H1 (cell line): ENCODE measurements around the gene MYOG. TPM values are rescaled to one million over a fixed set of nuclear protein-coding genes. Genes with fewer than 3 reads are reported as not detected.

Experiments used
- CBX8 ChIP-seq: fragments of 300-800, 300-1000 bp; sonication (generic); IDR thresholded peaks from 2 replicates; pipeline ENCODE4 v1.7.1; 2016; ENCODE audit warnings: low read depth, low read length, borderline replicate concordance
- RAD21 ChIP-seq, 2 experiments: IDR thresholded peaks in 1 of 2; conservative IDR thresholded peaks in 1 of 2; 2 replicates each; pipeline ENCODE4 v1.6.1; 2011; ENCODE audit warnings: low read depth in 2 of 2, low read length in 2 of 2, improper control_type of control experiment in 1 of 2, inconsistent platforms in 1 of 2, mild to moderate bottlenecking in 1 of 2, moderate library complexity in 1 of 2
- TCF12 ChIP-seq: IDR thresholded peaks from 2 replicates; pipeline ENCODE4 v1.6.1; 2011; ENCODE audit warnings: low read depth, mild to moderate bottlenecking, low read length
- TEAD4 ChIP-seq: IDR thresholded peaks from 2 replicates; pipeline ENCODE4 v1.6.1; 2012; ENCODE audit warnings: low read depth, low read length, inconsistent platforms, mixed read lengths
- polyA plus RNA-seq, 7 experiments: library from polyadenylated mRNA; depleted of rRNA in 3 of 7; stranded (reverse) in 5 of 7; unstranded in 2 of 7; fragments of >200 nt in 5 of 7; fragments of 200-250 nt in 2 of 7; gene quantifications; 1 replicate in 5 of 7; 2 replicates in 1 of 7; 4 replicates in 1 of 7; pipeline versions ENCODE4 v1.2.1 to v1.2.3, GENCODE V29; 2011 to 2013; ENCODE audit warnings: missing spikeins in 2 of 7, mixed read lengths in 2 of 7
- total RNA-seq: library from RNA; stranded (reverse); fragmentation: NEBNext Ultra II Directional; extraction: Animal tissue kit (Norgen Biotek cat#: 25700); gene quantifications from 2 replicates; pipeline ENCODE4 v1.2.1, GENCODE V29; 2021
- TF ChIP-seq, protein P1 (sequence below): IDR thresholded peaks from 2 replicates; pipeline ENCODE4 v1.6.1; 2012; ENCODE audit warnings: inconsistent platforms
- TF ChIP-seq, protein P2 (sequence below): IDR thresholded peaks from 2 replicates; pipeline ENCODE4 v1.6.1; 2011; ENCODE audit warnings: low read depth, mild to moderate bottlenecking, low read length; ENCODE audit not compliant: insufficient read depth

The MYOG gene
- total and polyA plus RNA-seq, 2 of the 8 experiments (the other 6 are each of a cell fraction or from before 2014, with no cell fraction given) = not detected

- TF ChIP-seq, protein P1, sequence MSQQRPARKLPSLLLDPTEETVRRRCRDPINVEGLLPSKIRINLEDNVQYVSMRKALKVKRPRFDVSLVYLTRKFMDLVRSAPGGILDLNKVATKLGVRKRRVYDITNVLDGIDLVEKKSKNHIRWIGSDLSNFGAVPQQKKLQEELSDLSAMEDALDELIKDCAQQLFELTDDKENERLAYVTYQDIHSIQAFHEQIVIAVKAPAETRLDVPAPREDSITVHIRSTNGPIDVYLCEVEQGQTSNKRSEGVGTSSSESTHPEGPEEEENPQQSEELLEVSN = no peak
- TF ChIP-seq TEAD4 (no peak), CBX8 (no peak), TCF12 (no peak), RAD21 (IDR thresholded peaks at IDR 0.05 in 1 of 2, conservative IDR thresholded peaks at IDR 0.05 in 1 of 2; ENCODE audit: low read depth in 2 of 2, low read length in 2 of 2) (no peak)
- TF ChIP-seq, protein P2, sequence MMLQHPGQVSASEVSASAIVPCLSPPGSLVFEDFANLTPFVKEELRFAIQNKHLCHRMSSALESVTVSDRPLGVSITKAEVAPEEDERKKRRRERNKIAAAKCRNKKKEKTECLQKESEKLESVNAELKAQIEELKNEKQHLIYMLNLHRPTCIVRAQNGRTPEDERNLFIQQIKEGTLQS = no peak
Observed at GRCh38 chr1:203036135-203036534, 49.7 kb downstream of the MYOG start (continued).
